ENCODE results near the gene C9orf153.

C9orf153 gene

DNA sequence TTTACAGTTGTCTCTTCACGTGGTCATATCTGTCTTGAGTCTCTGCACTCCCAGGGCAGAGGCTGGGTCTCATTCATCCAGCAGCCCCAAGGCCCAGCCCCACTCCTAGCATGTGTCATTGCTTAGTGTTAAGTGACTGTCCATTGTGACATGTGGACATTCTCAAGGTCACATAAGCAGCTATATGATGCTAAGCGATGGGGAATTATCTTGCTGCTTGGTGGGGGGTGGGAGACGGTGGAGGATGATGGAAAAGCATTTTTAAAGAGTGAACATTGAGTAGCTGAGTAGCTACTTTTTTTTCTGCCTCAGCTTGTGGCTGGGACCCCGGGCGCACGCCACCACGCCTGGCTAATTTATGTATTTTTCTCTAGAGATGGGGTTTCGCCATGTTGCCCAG is at the start of gene C9orf153:
TSS of gene C9orf153 (minus strand) at position 101 of the 400 bp plus-strand sequence. CDS start 30,054 bp downstream, outside the sequence.
- H3K4me1 Mint-ChIP-seq: peaks cover 5% of the 10 kb centered on the region
- no peak within 1 kb of the TSS for H3K4me3 Mint-ChIP-seq
- no peak within 1 kb of the TSS for H3K27ac Mint-ChIP-seq
- peaks cover 36% of the 10 kb centered on the region for H3K36me3 Mint-ChIP-seq (ENCODE audit: low read depth)
- H3K9me3 Mint-ChIP-seq: no peaks in the 10 kb centered on the region
- no peaks in the 10 kb centered on the region for H3K27me3 Mint-ChIP-seq (ENCODE audit: low read depth)
- TF ChIP-seq, protein P1, sequence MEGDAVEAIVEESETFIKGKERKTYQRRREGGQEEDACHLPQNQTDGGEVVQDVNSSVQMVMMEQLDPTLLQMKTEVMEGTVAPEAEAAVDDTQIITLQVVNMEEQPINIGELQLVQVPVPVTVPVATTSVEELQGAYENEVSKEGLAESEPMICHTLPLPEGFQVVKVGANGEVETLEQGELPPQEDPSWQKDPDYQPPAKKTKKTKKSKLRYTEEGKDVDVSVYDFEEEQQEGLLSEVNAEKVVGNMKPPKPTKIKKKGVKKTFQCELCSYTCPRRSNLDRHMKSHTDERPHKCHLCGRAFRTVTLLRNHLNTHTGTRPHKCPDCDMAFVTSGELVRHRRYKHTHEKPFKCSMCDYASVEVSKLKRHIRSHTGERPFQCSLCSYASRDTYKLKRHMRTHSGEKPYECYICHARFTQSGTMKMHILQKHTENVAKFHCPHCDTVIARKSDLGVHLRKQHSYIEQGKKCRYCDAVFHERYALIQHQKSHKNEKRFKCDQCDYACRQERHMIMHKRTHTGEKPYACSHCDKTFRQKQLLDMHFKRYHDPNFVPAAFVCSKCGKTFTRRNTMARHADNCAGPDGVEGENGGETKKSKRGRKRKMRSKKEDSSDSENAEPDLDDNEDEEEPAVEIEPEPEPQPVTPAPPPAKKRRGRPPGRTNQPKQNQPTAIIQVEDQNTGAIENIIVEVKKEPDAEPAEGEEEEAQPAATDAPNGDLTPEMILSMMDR (IDR thresholded peaks at IDR 0.05; ENCODE audit: unreplicated experiment in 3 of 3): no peak

DNA sequence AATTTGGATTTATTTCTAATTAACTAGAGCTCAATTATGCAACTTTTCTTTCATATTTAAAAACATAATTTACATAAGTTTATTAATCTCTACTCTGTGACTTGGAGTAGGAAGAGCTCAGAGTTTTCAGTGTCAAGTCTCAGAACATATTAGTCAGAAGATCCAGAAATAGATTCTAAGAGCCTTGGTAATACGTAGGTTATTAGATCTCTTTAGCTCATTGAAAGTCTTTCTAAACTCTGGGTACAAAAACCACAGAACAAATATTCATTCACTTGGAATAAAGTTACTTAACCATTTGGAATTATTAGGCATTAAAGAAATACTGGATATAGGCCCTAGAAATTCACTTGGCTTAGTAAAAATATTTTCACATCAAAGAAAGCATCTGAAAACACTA is 49.2 kb upstream of the C9orf153 start:
- H3K27me3 Mint-ChIP-seq (ENCODE audit: low read depth): no peaks in the 10 kb centered on the region
- TF ChIP-seq, protein P1 (IDR thresholded peaks at IDR 0.05; ENCODE audit: unreplicated experiment in 3 of 3): no peak
- peaks cover 5% of the 10 kb centered on the region for H3K9me3 Mint-ChIP-seq
- no peak overlapping the region for H3K27ac Mint-ChIP-seq
- peaks cover 8% of the 10 kb centered on the region for H3K4me1 Mint-ChIP-seq
- peaks cover 81% of the 10 kb centered on the region for H3K36me3 Mint-ChIP-seq (ENCODE audit: low read depth)
- H3K4me3 Mint-ChIP-seq: no peak overlapping the region

DNA sequence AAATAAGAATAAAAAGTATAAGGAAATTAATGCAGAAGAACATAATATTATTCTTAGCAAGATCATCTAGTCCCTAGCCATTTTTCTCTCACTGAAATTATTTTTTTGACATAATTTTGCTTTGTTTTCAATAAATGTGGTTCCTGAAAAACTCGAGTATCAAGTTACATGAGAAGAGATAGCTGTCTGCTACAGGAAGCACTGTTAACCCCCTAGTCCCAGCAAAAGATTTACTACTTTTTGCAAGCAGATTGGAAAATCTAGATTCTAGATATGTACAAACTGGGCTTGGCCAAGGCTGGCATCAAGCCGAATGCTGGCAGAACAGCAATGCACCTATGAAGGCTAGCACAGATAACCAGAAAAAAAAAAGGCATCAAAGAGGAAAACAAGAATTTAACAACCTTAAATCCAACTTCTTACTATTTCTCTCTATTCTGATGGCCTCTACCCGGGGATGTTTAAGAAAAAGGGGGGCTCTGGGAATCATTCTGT is 44.8 kb upstream of the C9orf153 start:
- Mint-ChIP-seq H3K27me3 (ENCODE audit: low read depth) (no peaks in the 10 kb centered on the region), H3K27ac (peak overlapping the region; percentile 10 to 54 (median 23)), H3K4me3 (no peak overlapping the region), H3K9me3 (no peaks in the 10 kb centered on the region), H3K36me3 (ENCODE audit: low read depth) (peaks cover 71% of the 10 kb centered on the region), H3K4me1 (peaks cover 11% of the 10 kb centered on the region)
- TF ChIP-seq, protein P1 (IDR thresholded peaks at IDR 0.05; ENCODE audit: unreplicated experiment in 3 of 3): no peak

DNA sequence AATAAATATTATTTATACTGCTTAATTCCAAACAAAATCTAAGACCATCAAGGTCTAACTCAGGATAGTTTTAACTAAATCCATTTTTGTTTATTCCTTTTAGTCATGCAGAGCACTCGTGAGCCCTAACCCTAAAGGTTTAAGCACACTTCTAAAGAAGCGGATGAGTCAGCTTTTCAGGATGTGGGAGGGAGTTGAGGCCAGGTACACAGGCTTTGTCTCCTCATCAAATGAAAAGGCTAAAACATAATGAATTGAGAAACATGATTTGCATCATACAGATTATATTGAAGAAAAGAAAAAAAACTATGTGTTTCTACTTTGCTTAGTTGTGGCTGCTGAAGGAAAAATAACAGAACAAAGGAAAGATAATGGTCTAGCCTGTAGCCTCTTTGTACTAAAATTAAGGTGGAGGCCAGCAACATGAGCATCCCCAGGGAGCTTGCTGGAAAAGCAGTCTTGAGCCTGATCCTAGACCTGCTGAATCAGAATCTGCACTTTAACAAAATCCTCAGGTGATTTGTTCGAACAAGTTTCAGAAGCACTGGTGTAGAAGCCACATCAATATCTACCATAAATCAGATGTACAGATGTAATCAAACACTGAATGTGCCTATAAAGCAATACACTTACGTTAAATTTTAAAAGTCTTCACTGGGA is 44.0 kb upstream of the C9orf153 start:
- Mint-ChIP-seq H3K9me3 (no peaks in the 10 kb centered on the region), H3K4me1 (peaks cover 11% of the 10 kb centered on the region), H3K36me3 (ENCODE audit: low read depth) (peaks cover 74% of the 10 kb centered on the region), H3K27me3 (ENCODE audit: low read depth) (no peaks in the 10 kb centered on the region), H3K4me3 (no peak overlapping the region), H3K27ac (peak overlapping the region; percentile 12 to 54 (median 23))
- TF ChIP-seq, protein P1 (IDR thresholded peaks at IDR 0.05; ENCODE audit: unreplicated experiment in 3 of 3): no peak

DNA sequence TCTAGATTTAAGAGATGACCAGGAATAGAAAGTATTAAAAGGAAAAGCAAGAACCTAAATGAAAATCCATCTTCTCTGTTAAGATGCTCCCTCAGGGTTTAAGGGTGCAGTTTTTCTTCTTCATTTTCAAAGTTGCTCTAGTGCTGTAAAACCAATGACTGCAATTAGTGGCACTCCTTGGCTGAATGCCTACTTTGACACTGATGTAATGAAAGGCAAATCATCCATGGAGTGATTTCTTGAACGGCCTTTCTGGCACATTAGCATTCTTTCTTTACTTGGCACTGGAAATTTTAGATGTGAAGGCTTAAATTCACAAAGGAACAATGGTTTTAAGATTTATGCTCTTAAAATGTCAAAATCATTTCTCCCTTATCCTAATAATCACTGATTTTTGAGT is 42.2 kb upstream of the C9orf153 start:
- TF ChIP-seq, protein P1 (IDR thresholded peaks at IDR 0.05; ENCODE audit: unreplicated experiment in 3 of 3): no peak

DNA sequence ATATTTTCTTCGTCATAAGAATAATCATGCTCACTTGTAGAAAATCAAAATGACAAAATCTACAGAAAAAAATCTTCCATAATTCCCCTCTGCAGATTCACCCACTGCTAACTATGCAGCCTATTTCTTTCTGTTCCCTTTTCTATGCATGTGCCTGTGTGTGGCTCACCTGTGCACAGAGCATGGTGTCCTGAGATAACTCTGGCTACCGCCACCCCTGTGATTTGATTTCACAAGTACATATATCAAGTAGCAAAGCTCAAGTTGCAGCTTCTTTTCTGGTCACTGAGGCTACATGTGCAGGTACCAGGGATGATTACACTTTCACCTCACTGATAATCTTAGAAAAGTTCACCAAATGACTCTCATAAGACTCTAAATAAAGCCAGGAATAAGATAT is 41.2 kb upstream of the C9orf153 start:
- H3K4me1 Mint-ChIP-seq: peaks cover 11% of the 10 kb centered on the region
- H3K4me3 Mint-ChIP-seq: no peak overlapping the region
- TF ChIP-seq, protein P1 (IDR thresholded peaks at IDR 0.05; ENCODE audit: unreplicated experiment in 3 of 3): no peak
- no peaks in the 10 kb centered on the region for H3K27me3 Mint-ChIP-seq (ENCODE audit: low read depth)
- peaks cover 74% of the 10 kb centered on the region for H3K36me3 Mint-ChIP-seq (ENCODE audit: low read depth)
- H3K27ac Mint-ChIP-seq: no peak overlapping the region
- H3K9me3 Mint-ChIP-seq: no peaks in the 10 kb centered on the region

More for the DNA sequence above, 42.2 kb upstream of the C9orf153 start:
- H3K27ac Mint-ChIP-seq: no peak overlapping the region
- H3K36me3 Mint-ChIP-seq (ENCODE audit: low read depth): peaks cover 75% of the 10 kb centered on the region
- no peaks in the 10 kb centered on the region for H3K9me3 Mint-ChIP-seq
- peaks cover 11% of the 10 kb centered on the region for H3K4me1 Mint-ChIP-seq
- H3K4me3 Mint-ChIP-seq: no peak overlapping the region
- H3K27me3 Mint-ChIP-seq (ENCODE audit: low read depth): no peaks in the 10 kb centered on the region
